HK-2 (cell line): ENCODE data around the gene GIGYF1.
"Not testable (repeated sequence)": the region's sequence is repeated elsewhere in the genome, so short reads cannot be mapped to it uniquely, and the experiment has no call there.

Experiments used
- DNase-seq: peaks from one replicate; pipeline ENCODE4 v3.0.0-alpha.2; 2018; ENCODE audit not compliant: unreplicated experiment

The GIGYF1 gene

DNA sequence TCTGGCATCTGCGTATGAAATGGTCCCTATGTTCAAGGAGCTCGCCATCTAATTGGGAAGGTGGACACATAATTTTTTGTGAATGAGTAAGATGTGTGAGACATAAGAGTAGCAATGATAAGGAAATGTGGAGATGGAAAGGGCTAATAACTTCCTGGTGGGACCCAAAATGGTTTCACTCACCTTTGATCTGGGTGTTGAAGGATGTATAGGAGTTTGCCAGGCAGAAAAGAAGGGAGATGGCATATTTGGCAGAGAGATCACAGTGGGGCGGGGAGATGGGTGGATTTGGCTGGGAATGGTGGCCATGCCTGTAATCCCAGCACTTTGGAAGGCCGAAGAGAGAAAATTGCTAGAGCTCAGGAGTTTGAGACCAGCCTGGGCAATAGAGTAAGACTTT, 16.4 kb upstream of the GIGYF1 start:
- no peak for DNase-seq

DNA sequence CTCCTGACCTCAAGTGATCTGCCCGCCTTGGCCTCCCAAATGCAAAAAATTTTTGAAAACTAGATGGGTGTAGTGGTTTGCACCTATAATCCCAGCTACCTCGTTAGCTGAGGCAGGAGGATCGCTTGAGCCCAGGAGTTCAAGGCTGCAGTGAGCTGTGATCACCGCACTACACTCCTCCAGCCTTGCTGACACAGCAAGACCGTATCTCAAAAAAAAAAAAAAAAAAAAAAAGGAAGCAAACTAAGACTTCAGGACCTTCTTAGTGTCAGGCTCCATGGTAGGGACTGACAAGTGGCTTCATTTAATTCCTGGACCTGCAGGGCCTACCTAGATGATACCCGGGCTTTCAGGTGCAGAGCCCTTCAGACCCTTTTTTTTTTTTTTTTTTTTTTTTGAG, 14.3 kb upstream of the GIGYF1 start:
- no peak for DNase-seq

- DNase-seq: no peak
These were observed 12.7 kb upstream of the GIGYF1 start for GRCh38 chr7:100706672-100707311.

GRCh38 chr7:100705753-100706671, 12.0 kb upstream of the GIGYF1 start, which contains the start of gene POP7:
TSS of gene POP7 (plus strand) at chr7:100706121. CDS start at chr7:100706831, 710 bp downstream.
- DNase-seq: peak; percentile 98

GRCh38 chr7:100705320-100705752, 11.3 kb upstream of the GIGYF1 start:
- peak; percentile 84 for DNase-seq

DNA sequence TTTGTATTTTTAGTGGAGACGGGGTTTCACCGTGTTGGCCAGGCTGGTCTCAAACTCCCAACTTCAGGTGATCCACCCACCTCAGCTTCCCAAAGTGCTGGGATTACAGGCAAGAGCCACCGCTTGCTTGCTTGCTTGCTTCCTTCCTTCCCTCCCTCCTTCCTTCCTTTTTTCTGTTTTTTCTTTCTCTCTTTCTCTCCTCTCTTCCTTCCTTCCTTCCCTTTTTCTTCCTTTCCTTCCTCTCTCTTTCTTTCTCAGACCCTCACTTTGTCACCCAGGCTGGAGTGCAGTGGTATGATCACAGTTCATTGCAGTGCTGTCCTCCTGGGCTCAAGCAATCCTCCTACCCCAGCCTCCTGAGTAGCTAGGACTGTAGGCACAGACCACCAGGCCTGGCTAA, 7.0 kb upstream of the GIGYF1 start:
- DNase-seq: not testable (repeated sequence)

DNA sequence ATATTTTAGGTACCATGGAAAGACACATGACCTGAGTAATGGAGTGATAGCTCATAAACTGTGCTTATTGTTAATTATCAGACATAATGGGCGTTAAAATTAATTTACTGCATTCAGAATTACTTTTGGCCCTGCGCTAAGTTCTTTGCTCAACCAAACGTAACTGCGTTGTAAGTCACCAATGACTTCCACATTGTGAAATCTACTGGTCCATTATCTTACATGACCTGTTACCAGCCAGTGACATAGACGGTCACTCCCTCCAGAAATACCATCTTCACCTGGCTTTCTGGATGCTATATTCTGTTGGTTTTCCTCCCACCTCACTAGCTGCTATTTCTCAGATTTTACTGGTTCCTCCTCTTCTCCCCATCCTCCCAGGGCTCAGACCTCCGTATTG, 5.0 kb upstream of the GIGYF1 start:
- no peak for DNase-seq

- DNase-seq: no peak
These were observed 2.1 kb upstream of the GIGYF1 start for GRCh38 chr7:100696123-100696521.

GRCh38 chr7:100693312-100694097, 545 bp downstream of the GIGYF1 start:
- DNase-seq: no peak

- no peak for DNase-seq
These were observed 1.5 kb downstream of the GIGYF1 start for GRCh38 chr7:100692578-100692961.

DNA sequence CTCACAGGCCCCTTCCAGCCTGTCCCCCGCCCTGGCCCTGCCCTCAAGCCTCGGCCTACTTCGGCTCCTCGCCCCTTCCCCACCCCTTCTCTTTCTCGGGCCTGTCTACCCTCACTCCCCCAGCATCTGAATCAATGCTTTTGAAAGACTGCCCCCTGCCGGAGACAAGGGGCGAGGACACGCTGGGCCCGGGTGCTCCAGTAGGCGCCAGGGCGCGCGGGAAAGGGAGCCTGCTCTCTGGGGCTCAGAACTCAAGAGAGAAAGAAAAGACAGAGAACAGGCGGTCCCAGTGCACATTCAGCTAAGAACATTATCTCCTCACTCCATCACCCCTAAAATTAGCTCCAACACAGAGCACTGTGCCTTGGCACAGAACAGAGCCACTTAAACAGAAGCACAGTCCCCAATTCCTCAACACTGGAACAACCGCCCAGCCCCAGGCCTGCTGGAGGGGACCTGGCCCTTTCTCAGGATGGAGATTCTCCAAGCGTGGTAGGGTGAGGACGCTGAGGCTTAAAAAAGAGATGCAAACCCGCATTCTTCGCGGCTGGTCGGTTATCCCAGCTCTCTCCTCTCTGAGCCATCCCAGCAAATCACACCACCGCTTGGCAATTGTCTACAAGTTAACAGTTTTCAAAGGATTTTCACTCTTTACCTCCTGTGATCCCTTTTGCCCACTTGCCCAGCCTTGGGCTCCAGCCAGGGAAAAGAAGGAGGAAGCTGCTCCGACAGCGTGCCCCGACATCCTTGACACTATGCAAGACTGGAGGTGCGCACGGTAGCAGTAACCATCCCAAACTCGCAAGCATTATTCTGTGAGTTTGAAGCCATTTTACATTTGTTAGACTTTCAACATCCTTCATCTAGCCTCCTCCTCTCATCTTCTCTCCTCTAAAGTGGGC, 2.1 kb downstream of the GIGYF1 start:
- no peak for DNase-seq

GRCh38 chr7:100689230-100690135, 4.6 kb downstream of the GIGYF1 start:
- no peak for DNase-seq

DNA sequence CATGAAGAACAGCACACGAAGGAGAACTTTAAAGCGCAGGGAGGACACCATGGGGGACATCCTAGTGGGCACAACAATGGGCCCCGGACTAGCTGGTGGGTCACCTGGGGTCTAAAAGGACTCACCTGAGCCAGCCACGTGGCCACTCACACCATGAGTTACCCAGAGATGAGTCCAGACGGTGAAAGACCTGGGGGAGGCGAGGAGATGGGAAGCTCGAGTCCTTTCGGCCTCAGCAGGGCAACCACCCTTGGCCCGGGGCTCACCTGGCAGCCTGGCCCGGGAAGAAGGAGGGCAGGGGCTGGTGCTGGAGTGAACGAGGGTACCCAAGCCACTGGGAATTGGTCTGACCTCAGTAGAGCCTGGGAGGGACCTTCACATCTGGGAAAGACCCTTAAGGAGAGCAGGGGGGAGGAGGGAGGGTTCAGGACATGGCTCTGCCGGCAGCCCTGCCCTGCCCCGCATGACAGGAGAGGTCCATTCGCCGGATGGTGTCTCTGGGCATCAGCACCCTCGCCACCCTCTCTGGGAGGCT, 5.7 kb downstream of the GIGYF1 start:
- DNase-seq: no peak

- no peak for DNase-seq
These were observed 6.2 kb downstream of the GIGYF1 start for GRCh38 chr7:100687751-100688300.

- DNase-seq: no peak
These were observed 6.8 kb downstream of the GIGYF1 start for GRCh38 chr7:100687261-100687660.

GRCh38 chr7:100686822-100687211, 7.2 kb downstream of the GIGYF1 start:
- no peak for DNase-seq

GRCh38 chr7:100686201-100686821, 7.7 kb downstream of the GIGYF1 start:
- DNase-seq: no peak

DNA sequence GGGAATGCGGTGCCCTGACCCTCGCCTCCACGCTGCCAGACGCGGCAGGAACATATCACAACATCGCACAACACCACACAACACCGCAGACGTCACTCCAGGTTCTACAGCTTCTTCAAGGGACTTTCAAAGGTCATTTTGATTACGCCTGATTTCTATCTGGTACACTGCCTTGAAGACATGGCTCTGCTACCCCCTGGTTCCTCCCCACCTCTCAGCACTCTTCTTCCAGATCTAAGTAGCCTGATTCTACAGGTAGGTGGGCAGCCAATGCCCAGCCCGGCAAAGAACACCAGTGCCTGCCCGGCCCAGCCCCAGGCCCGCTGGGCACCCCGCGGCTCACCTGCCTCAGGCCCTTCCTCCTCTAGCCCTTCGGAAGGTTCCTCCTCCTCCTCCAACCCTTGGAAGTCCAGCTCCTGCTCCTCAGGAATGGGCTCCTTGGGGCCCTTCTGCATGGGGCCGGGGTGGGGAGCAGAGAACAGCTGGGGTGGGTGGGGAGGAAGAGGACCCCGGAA, 8.4 kb downstream of the GIGYF1 start:
- DNase-seq: no peak

GRCh38 chr7:100685049-100685605, 8.9 kb downstream of the GIGYF1 start:
- DNase-seq: no peak
